GM18520 (cell line): ENCODE results near the gene PAXX.

Experiments
- ATAC-seq: cut with Tn5 transposase; IDR thresholded peaks from one replicate; pipeline ENCODE4 v1.9.1; 2021; ENCODE audit not compliant: unreplicated experiment

PAXX gene, protein sequence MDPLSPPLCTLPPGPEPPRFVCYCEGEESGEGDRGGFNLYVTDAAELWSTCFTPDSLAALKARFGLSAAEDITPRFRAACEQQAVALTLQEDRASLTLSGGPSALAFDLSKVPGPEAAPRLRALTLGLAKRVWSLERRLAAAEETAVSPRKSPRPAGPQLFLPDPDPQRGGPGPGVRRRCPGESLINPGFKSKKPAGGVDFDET

DNA sequence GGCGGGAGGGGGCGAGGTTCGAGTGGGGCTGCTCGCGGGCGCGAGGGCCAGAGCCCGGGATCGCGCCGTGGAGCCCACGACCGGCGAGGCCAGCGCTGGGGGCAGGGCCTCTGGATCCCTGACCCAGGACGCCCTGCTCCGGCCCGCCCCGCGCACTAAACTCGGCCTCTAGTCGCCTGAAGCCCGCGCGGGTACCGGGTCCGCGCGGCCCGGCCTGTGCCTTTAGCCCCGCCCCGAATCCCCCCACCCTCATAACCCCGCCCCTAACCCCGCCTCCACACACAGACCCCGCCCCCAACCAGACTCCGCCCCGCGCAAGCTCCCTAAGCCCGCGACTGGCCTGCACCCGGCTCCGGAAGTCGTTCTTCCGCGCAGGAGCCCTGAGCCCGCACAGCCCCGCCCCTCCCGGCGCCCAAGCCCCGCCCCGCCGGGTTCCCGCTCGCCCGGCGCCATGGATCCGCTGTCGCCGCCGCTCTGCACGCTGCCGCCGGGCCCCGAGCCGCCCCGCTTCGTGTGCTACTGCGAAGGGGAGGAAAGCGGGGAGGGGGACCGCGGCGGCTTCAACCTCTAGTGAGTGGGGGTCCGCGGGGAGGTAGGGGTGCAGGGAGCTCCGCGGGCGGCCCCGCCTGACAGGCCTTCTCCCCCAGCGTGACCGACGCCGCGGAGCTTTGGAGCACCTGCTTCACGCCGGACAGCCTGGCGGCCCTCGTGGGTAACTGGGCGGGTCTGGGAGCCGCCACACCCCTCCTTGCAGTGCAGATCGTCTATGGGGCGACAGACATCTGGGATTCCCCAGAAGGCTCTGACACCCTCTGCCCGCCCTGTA, at the start of gene PAXX:
TSS of gene PAXX (plus strand) at position 430 of the 826 bp plus-strand sequence. CDS start at position 452, 22 bp downstream.
- ATAC-seq: peak; percentile 59

DNA sequence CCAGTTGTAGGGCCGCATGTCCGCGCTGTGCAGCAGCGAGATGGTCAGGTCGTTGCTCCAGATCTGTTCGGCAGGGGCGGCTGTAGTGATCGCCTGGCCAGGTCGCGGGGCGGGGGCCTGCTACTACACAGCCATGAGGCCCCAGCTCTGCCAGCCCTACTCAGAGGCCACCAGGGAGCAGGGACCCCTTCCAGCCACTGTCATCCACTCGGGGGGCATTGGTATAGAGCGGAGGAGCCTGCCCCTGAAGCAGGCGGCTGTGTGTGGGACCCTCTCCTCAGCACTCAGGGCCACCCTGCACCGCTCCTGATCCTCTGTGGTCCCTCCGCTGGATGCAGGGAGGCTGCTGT, 49.4 kb upstream of the PAXX start:
- ATAC-seq: no peak

DNA sequence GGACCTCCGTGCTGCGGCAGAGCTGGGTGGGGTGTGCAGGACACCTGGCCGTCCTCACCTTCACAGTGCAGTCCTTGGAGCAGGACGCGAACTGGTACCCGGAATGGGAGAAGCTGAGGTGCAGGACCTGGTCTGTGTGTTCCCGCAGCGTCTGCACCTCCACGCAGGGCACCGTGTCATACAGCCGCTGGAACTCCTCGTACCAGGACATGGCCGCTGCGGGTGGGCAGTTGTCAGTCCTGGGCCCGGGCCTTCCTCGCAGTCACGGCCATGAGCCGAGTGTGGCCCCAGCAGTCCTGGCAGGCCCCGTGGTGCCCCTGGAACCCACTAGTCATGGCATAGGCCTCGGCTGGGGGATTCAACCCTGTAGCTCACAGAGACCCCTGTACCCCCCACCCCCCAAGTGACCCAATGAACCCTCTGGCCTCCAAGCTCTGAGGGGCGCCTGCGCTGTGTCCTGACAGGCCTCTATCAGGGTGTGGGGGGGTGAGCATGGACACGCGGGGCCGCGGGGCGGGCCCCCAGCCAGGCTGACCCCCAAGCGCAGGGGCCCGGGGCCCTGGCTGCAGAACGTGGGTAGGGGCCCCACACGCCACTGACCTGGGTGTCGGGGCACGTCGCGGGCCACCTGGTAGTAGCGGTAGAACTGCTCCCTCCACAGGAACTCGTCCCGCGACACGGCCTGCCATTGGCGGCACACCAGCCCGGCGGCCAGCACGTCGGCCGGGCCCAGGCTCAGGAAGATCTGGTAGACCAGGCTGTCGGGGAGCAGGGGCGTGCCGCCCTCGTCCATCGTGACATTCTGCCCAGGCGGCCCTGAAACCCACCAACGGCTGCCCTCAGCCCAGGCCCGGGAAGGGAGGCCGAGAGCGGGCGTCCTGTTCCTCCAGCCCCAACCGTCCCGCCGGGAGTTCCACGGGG, 48.7 kb upstream of the PAXX start:
- ATAC-seq: no peak

DNA sequence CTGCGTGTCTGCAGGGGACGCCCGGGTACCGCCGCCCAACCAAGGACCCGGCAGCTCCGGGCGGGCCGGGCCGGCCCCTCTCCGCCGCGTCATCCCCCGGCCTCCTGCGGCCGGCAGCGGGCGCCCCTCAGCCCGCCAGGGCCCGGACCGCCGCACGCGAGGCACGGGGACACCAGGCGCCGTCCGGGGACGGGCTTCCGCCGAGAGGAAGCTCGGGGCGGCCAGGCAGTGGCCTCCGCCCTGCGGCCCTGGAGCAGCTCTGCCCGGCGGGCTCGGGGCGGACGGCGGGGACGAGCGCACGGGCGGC, 48.1 kb upstream of the PAXX start:
- peak; percentile 37 for ATAC-seq

DNA sequence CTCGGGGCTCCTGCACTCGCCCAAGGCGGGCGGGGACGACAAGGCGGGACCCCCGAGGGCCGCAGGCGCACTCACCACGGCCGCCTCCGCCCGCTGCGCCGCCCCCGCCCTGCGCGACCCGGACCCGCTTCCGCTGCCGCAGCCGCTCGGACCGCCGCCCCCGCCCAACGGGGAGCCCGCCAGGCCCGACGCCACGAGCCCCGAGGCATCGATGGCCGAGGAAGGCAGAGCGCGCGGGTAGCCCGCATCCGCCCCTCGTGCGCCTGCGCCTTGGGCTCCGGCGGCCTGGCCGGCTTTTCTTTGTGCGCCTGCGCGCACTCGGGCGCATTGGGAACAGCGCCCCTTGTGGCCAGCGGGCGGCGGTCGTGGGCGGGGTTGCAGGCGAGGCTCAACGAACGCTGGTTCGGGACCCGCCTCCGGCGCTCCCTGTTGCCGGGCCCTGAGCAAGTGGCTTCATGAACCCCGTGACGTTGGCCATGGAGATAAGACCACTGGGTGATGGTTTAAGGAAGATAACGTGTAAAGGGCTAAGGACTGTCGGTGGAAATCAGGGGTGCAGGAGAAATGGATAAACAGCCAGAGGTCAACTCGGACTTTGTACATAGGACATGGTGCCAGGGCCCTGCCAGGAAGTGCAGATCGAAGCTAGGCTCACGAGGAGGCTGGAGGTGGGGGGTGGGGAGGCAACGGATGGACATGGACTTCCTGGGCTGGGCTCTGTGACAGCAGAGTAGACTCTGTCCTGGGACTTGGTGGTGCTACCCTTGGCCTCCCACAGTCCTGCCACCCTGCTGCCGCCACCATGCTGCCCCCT, 47.5 kb upstream of the PAXX start, which contains the start of the genes C8G and FBXW5:
TSS of gene C8G (plus strand) at position 725 of the 814 bp plus-strand sequence. CDS start at position 803, 78 bp downstream.
TSS of gene FBXW5 (minus strand) at position 220 of the 814 bp plus-strand sequence. CDS start 655 bp downstream, outside the sequence.
- ATAC-seq: peak; percentile 77

DNA sequence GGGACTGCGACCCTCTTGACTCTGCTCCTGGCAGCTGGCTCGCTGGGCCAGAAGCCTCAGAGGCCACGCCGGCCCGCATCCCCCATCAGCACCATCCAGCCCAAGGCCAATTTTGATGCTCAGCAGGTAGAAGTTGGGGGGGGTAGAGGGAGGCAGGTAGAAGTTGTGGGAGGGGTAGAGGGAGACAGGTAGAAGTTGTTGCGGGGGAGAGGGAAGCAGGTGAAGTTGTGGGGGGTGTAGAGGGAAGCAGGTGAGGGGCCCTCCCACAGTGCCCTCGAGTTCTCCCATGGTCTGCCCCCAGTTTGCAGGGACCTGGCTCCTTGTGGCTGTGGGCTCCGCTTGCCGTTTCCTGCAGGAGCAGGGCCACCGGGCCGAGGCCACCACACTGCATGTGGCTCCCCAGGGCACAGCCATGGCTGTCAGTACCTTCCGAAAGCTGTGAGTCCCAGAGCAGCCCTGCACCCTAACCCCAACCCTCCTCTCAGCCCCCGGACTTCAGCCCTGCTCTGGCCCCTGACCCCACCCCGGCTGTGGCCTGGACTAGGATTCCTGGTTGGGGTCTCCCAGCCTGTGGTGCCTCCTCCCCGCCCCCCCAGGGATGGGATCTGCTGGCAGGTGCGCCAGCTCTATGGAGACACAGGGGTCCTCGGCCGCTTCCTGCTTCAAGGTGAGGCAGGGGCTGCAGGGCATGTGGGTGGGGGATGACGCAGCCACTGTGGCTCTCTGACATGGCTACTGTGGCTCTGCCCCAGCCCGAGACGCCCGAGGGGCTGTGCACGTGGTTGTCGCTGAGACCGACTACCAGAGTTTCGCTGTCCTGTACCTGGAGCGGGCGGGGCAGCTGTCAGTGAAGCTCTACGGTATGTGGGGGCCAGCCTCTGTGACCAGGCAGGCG, 46.6 kb upstream of the PAXX start:
- ATAC-seq: no peak

DNA sequence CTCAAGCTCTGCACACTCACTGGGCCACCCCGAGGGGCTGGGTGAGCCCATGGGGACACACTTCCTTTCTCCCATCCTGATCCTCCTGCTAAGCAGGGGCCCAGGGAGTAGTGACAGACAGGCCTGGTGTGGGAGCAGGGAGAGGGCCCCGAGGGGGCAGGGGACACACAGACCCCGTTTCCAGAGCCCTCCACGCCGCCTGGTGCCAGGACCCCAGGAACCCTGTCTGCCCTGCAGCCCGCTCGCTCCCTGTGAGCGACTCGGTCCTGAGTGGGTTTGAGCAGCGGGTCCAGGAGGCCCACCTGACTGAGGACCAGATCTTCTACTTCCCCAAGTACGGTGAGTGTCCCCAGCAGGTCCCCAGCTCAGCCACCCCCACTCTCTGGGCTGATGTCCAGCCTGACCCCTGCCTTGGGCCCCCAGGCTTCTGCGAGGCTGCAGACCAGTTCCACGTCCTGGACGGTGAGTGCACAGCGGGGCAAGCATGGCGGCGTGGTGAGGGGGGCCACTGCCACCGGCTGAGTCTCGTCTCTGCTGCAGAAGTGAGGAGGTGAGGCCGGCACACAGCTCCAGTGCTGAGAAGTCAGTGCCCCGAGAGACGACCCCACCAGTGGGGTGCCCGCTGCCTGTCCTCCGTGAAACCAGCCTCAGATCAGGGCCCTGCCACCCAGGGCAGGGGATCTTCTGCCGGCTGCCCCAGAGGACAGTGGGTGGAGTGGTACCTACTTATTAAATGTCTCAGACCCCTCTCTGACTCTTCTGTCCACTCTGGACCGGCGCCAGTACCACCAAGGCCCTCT, 45.8 kb upstream of the PAXX start:
- no peak for ATAC-seq

DNA sequence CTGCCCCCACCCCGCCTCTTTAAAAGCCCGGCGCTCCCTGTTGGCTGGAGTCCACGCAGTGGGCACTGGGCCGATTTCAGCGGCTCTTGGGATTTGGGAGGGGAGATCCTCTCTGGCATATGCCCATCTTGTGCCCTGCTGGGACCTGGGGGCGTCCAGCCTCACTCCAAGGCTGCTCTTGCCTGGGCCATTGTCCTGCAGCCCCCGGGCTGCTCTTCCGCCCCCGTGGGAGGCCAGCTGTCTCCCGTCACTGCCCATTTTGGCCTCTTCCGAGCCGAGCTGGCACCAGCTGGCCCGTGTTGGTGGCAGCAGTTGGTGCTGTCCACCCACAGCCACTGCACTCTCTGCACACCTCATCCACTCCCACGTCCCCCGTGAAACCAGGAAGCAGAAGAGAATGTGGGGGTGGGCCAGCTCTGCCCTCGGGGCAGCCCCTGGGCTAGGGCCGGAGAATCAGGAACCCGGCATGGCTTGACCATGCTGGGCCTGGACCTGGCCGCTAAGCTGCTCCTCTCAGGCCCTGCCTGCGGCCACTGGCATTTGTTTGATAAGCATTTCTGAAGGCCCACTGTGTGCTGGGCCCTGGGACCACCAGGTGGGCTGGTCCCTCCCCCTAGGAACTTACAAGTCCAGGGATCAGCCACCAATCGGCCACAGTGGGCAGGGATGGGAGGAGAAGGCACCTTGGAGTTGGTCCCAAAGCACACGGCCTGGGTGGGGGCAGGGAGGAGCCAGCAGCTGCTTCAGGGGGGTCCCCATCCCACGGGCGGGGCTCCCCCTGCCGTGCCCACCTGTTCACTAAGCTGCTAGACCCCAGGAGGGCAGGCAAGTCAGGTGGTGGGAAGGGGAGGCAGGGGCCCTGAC, 45.0 kb upstream of the PAXX start:
- ATAC-seq: no peak

DNA sequence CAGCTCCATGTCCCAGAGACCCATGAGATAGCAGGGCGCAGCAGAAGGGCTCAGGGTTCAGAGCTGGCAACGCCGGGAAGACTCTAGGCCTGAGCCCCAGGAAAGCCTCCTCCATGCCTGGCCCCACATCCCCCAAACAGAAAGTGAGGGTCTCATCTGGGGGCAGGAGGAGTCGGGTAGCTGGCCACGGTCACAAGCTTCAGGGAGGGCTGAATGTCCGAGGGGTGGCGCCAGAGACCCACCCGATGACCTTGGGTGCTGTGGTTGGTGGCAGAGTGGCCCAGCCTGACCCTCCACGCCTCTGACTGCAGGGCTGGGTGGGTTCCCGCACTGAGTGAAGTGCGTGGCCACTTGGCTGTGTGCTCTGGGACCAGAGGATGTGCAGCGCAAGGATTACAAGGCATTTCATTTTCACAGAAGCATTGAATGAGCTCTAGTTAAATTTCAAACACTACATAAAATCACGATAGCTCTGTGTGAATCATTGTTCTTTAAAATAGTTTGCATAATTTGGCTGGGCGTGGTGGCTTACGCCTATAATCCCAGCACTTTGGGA, 44.2 kb upstream of the PAXX start:
- no peak for ATAC-seq

DNA sequence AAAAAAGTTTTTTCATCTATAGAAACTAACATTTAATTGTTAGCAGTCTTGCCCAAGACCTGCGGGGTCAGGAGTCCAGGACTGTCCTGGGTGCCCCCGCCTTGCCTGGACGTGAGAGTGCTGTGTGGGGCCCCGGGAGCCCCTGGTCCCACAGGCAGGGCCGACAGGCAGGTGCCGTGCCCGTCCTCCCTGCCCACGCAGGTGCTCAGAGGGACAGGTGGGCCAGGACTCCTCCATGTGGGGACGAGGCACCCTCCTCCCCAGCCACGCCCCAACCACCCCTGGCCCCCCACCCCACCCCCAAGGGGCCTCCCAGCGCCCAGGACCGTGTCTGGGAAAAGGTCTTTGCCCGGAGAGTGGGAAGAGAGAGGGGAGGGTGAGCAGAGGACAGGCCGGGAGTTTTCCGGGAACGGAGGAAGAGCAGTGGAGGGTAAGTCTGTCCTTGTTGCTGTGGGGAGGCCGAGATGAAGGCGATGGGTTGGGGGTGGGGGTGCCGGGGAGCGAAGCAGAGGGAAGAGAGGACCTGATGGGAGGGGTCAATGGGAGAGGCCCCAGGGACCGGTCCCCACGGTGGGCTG, 42.9 kb upstream of the PAXX start:
- no peak for ATAC-seq

DNA sequence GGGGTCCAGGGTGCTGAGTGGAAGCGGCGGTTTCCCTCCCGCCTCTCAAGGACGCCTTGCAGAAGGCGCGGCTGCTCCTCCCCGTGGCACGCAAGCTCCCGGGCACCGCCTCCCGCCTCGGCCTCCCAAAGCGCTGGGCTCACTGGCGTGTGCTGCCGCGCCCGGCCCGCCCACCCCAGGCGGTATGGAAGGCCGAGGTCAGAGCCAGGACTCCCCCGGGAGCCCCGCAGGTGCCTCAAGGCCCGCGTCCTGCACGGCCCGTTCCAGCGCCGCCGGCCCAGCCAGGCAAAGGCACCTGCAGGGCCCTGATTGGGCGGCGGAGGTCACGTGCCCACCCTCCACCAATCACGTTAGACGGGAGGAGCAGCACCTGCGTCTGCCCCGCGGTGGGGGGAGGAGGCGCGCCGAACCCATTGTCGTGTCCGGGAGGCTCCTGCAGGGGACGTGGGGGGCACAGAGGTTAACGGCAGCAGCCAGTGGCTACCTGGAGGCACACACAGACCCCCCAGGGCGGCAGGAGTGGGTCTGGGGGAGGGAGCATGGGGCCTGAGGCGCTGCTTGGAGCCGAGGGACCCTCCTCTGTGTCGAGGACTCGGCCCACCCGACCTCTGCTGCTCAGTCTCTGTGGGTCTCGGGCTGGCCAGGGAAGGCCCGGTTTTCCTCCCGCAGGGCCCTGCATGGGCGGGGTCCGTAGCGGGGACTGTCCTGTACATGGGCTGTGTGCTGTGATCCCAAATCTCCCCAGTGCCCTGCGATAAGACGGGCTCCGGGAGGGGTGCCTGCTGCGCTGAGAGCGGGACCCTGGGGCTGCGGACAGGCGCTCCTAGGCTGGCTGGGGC, 42.2 kb upstream of the PAXX start:
- peak; percentile 76 for ATAC-seq

DNA sequence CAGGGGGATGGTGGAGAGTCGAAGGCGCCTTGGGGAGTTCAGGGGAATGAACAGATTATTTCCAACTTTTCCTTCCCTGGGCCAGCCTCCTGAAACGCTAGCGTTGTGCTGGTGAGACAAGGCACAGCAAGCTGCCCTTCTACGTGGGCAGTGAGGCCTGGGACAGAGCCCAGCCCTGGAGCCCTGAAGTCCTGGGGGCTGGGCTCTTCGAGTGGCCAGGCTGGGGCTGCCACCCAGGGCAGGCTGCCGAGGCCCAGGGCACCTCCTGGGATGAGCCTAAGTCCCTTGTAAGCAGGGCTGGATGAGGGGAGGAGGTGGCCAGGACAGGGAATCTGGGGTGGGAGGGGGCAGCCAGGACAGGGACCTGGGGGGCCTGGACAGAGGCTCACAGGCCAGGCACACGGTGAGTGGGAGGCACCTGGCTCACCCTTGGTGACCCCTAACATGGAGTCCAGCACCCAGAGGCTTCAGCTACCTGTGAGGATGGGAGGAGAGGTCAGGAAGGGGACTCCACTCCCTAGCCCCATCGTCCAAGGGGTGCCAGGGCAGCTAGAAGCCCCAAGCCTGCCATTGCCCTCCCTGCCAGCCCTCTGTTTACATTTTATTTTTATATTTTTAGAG, 41.5 kb upstream of the PAXX start:
- no peak for ATAC-seq

DNA sequence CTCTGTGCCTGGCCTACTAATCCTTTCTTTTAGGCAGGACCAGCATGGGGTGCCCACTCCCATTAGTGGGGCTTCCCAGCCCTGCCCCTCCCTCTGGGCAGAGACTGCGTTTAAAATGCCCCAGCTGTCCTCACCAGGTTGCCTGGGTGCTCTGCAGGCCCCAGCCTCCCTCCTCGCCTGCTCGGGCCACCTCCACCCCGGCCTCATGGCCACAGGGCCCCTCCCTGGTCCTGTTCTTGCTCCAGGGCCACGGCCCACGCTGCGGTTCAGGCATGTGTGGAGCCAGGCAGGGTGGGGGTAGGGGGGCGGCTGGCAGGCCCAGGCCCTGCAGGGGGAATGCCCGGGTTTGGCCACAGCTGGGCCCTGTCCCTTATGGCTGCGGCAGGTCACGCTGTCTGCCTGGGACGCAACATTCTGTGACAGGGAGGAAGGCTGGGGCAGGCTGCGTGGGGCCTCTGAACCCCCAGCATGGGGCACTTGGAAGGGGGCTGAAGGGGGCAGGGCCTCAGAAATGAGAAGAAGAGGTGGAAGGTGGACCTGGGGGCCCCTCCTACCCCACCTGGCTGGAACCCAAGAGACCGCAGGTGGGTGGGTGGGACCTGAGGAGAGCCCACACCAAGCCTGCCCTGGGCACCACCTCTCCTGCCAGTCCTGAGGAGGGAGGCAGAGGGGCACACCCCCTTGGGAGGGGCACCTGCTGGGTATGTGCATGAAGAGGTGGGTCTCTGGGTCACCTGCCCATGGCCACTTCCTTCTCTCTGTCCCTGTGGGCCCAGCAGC, 40.5 kb upstream of the PAXX start, which contains the start of gene LCN12:
TSS of gene LCN12 (plus strand) at position 733 of the 780 bp plus-strand sequence. CDS start 55 bp downstream, outside the sequence.
- ATAC-seq: no peak

DNA sequence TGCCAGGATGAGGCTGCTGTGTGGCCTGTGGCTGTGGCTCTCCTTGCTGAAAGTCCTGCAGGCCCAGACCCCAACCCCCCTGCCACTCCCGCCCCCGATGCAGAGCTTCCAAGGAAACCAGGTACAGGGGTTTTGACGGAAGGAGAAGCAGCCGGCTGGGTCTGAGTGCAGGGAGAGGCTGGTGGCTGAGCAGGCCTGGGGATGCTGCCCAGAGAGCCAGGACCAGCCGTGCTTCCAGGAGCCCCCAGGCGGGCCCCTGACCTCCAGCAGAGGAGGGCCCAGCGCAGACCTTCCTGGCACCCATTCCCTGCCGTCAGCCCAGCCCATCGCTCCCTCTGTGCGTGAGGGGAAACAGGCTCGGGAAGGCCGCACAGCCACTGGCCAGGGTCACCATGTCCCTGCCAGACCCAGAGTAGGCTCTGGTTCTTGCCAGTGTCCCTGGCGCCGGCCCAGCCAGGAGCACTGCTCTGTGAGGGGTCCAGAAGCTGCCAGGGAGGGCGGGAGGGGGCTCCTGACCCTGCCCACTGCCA, 39.8 kb upstream of the PAXX start:
- ATAC-seq: no peak
